ENCODE measurements around the gene STPG4.

Gene STPG4

GRCh38 chr2:47057687-47058002, 97.5 kb downstream of the STPG4 start:
- ChIA-PET CTCF (interaction anchor here (0.6 kb wide), 1 partner anchor 1464 kb away, joined by 3 read pairs; no protein-coding TSS in a partner anchor), POLR2A (no interaction called here)
- H3K27ac ChIP-seq (ENCODE audit: extremely low read depth, low read depth, low read length), result no peak overlapping the region
- TF ChIP-seq, protein P1, sequence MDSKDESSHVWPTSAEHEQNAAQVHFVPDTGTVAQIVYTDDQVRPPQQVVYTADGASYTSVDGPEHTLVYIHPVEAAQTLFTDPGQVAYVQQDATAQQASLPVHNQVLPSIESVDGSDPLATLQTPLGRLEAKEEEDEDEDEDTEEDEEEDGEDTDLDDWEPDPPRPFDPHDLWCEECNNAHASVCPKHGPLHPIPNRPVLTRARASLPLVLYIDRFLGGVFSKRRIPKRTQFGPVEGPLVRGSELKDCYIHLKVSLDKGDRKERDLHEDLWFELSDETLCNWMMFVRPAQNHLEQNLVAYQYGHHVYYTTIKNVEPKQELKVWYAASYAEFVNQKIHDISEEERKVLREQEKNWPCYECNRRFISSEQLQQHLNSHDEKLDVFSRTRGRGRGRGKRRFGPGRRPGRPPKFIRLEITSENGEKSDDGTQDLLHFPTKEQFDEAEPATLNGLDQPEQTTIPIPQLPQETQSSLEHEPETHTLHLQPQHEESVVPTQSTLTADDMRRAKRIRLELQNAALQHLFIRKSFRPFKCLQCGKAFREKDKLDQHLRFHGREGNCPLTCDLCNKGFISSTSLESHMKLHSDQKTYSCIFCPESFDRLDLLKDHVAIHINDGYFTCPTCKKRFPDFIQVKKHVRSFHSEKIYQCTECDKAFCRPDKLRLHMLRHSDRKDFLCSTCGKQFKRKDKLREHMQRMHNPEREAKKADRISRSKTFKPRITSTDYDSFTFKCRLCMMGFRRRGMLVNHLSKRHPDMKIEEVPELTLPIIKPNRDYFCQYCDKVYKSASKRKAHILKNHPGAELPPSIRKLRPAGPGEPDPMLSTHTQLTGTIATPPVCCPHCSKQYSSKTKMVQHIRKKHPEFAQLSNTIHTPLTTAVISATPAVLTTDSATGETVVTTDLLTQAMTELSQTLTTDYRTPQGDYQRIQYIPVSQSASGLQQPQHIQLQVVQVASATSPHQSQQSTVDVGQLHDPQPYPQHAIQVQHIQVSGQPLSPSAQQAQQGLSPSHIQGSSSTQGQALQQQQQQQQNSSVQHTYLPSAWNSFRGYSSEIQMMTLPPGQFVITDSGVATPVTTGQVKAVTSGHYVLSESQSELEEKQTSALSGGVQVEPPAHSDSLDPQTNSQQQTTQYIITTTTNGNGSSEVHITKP (tag by site-specific recombination; IDR thresholded peaks at IDR 0.05), result no peak
- TF ChIP-seq ZNF223 (tag by site-specific recombination; IDR thresholded peaks at IDR 0.05), result no peak
- TF ChIP-seq ZBTB6 (tag by site-specific recombination; IDR thresholded peaks at IDR 0.05), result no peak
- TF ChIP-seq AEBP2 (tag by site-specific recombination; IDR thresholded peaks at IDR 0.05; ENCODE audit: borderline replicate concordance), result no peak
- TF ChIP-seq, protein P2, sequence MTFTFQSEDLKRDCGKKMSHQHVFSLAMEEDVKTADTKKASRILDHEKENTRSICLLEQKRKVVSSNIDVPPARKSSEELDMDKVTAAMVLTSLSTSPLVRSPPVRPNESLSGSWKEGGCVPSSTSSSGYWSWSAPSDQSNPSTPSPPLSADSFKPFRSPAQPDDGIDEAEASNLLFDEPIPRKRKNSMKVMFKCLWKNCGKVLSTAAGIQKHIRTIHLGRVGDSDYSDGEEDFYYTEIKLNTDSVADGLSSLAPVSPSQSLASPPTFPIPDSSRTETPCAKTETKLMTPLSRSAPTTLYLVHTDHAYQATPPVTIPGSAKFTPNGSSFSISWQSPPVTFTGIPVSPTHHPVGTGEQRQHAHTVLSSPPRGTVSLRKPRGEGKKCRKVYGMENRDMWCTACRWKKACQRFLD (tag by site-specific recombination; IDR thresholded peaks at IDR 0.05), result no peak
- TF ChIP-seq ZNF664 (tag by site-specific recombination; IDR thresholded peaks at IDR 0.05), result no peak
- no peak for TF ChIP-seq HIC1 (tag by site-specific recombination; IDR thresholded peaks at IDR 0.05)
- TF ChIP-seq OVOL3 (tag by site-specific recombination; IDR thresholded peaks at IDR 0.05), result no peak
- TF ChIP-seq IKZF3 (tag by site-specific recombination; IDR thresholded peaks at IDR 0.05), result no peak
- TF ChIP-seq ZNF423 (tag by site-specific recombination; IDR thresholded peaks at IDR 0.05), result no peak
- TF ChIP-seq ZNF174 (tag by site-specific recombination; IDR thresholded peaks at IDR 0.05), result no peak
- no peak for TF ChIP-seq ZNF561 (tag by site-specific recombination; IDR thresholded peaks at IDR 0.05; ENCODE audit: borderline replicate concordance)
- TF ChIP-seq HOXC10 (CRISPR knock-in tag; IDR thresholded peaks at IDR 0.05), result no peak
- TF ChIP-seq ZNF792 (tag by site-specific recombination; IDR thresholded peaks at IDR 0.05), result no peak
- TF ChIP-seq SP3 (tag by site-specific recombination; IDR thresholded peaks at IDR 0.05), result no peak
- TF ChIP-seq ZNF362 (tag by site-specific recombination; IDR thresholded peaks at IDR 0.05), result no peak
- H3K4me1 ChIP-seq (ENCODE audit: control insufficient read depth, insufficient read depth, low read length), result no peaks in the 10 kb centered on the region
- no peaks in the 10 kb centered on the region for H3K9me3 ChIP-seq (ENCODE audit: control insufficient read depth, insufficient read depth, low read depth, low read length)
- peaks cover 0 to 8% of the 10 kb centered on the region in 2 experiments; a peak in 1 of 3 replicates for H3K36me3 ChIP-seq (ENCODE audit: control insufficient read depth in 2 of 2, insufficient read depth in 1 of 2, low read length in 2 of 2)
- no peak overlapping the region for H3K4me3 ChIP-seq (ENCODE audit: low read depth, low read length)

Measured in HEK293 (cell line).